GM21825 (cell line): ENCODE measurements around the gene USP43.

Experiments
- ATAC-seq: cut with Tn5 transposase; IDR thresholded peaks from one replicate; pipeline ENCODE4 v1.9.1; 2021; ENCODE audit warnings: mild to moderate bottlenecking, moderate library complexity; ENCODE audit not compliant: unreplicated experiment

The USP43 gene

GRCh38 chr17:9703781-9704082 lies 58.4 kb downstream of the USP43 start:
- no peak for ATAC-seq

DNA sequence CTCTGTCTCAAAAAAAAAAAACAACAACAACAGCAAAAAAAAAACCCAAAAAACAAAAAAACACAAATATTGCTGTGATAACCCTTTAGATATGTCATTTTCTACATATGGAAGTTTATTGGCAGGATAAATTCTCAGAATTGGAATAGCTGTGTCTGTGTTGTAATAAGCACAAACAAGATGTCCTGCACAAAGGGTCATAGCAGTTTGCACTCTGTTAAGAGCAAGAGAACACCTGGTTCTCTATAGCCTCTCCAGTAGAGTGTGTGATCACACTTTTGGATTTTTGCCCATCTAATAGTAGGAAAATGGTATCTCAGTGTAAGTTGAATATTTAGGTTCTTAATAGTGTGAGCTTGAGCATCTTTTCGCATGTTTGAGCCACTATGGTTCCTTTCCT lies 60.4 kb downstream of the USP43 start:
- no peak for ATAC-seq

- no peak for ATAC-seq
Observed at GRCh38 chr17:9707948-9708347, 62.6 kb downstream of the USP43 start.

- ATAC-seq, result no peak
Observed at GRCh38 chr17:9714801-9715200, 69.5 kb downstream of the USP43 start.

DNA sequence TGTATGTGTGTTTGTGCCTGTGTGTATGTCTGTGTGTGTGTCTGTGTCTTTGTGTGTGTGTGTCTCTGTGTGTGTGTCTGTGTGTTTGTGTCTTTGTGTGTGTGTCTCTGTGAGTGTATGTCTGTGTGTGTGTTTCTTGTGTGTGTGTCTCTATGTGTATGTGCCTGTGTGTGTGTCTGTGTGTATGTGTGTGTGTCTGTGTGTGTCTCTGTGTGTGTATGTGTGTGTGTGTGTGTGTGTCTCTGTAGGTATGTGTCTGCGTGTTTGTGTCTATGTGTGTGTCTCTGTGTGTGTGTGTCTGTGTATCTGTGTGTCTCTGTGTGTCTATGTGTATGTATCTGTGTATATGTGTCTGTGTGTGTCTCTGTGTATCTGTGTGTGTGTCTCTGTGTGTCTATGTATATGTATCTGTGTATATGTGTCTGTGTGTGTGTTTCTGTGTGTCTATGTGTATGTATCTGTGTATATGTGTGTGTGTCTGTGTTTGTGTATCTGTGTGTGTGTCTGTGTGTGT lies 70.2 kb downstream of the USP43 start:
- ATAC-seq, result no peak

DNA sequence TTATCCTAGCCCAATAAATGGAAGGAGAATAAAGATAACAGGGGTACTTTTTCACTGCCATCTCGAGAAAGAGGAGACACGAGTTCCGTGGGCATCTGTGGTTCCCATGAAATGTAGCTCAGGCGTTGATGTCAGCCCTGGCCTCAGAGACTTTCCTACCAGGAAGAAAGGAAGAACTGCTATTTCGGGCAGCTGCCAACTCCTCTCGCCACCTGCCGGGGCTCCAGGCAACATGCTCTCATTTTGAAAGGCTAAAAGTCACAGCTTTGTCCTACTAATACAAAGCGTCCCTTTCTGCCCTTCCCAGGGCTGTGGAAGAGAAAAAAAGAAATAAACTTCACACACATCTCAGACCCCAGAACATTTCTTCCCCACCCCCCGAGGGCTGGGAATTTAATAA lies 80.3 kb downstream of the USP43 start:
- ATAC-seq, result no peak

DNA sequence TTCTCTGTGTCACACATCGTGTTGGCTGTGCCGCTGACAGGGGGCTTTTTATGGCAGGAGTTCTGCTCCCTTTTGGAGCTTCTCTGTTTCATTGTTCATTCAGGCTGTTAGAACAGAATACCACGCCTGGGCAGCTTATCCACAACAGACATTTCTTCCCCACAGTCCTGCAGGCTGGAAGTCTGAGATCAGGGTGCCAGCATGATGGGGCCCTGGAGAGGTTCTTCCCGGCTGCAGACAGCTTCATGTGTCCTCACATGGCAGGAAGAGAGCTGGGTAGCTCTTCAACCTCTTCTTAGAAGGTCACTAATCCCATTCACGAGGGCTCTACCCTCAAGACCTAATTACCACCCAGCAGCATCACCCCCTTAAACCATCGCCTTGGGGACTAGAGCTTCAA lies 81.0 kb downstream of the USP43 start:
- no peak for ATAC-seq

DNA sequence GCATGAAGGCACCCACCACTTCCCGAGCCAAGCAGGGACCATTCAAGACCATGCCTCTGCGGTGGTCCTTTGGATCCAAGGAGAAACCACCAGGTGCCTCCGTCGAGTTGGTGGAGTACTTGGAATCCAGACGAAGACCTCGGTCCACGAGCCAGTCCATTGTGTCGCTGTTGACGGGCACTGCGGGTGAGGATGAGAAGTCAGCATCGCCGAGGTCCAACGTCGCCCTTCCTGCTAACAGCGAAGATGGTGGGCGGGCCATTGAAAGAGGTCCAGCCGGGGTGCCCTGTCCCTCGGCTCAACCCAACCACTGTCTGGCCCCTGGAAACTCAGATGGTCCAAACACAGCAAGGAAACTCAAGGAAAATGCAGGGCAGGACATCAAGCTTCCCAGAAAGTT lies 82.7 kb downstream of the USP43 start:
- ATAC-seq, result no peak

GRCh38 chr17:9728564-9728963 lies 83.2 kb downstream of the USP43 start:
- no peak for ATAC-seq

DNA sequence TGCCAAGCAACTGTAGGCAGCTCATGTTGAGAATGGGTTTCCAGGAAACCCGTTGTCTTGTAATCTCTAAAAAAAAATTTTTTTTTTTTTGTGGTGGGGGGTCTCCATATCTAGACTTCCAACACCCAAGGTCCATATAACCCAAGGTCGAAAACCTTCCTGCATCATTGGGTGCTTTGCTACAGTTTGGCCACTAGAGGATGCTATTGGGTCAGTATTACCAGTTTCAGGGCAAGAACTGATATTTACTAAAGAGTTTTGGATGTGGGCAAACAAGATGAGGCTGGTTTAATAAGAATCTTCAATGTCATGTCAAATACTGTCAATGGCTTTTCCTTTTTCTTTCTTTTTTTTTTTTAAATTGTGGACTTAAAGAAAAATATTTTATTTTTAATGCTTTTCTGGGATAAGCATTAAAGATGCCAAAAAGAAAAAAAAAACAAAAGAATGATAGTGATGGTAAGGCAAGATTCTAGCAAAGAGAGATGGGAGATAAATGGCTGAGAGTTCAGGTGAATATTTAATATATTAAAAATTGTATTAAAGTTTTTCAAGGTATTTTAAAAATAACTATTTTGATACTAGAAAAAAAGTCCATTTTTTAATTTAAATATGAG lies 83.8 kb downstream of the USP43 start:
- no peak for ATAC-seq

- ATAC-seq, result no peak
Observed at GRCh38 chr17:9729735-9730420, 84.6 kb downstream of the USP43 start.

DNA sequence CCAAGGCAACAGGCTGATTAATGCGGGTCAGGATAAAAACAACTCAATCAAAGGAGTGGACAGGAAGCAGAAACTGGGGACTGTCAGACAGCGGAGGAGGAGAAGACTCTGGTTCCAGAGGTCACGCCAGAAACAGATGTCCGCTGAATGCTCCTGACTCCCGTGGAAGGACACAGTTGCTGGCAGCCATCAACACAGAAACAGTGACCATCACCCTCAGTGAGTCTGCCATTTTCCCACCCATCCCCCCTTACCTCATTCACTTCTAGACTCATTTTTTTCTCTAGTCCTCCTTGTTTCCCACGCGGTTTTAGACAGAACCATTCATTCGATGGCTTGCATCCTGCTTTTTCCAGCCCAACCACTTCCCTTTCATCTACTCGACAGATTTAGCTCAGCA lies 105.2 kb downstream of the USP43 start:
- ATAC-seq, result no peak

DNA sequence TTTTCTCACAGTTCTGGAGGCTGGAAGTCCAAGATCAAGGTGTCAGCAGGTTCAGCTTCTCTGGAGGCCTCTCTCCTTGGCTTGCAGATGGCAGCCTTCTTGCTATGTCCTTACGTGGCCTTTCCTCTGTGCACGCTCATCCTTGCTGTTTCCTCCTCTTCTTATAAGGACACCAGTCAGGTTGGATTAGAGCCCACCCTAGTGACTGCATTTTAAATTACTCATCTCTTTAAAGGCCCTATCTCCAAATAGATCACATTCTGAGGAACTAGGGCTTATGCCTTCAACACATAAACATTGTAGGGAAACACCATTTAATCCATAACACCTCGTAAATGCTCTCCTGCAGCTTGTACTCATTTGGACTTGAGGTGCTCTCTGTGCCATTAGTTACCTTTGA lies 109.8 kb downstream of the USP43 start:
- no peak for ATAC-seq

DNA sequence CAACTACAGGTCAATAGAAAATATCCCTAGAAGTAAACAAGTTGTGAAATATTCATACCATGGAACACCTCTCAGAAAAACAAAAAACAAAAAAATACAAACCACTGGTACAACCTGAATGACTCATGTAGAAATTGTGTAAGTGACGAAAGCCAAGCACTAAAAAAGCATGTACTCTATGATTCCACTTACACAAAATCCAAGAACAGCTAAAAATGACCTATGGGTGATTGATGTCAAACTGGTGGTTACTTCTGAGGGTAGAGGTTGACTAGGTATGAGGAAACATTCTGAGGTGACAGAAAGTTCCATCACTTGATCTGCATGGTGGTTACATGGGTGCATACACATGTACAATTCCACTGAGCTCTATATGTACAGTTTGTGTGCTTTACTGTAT lies 114.9 kb downstream of the USP43 start:
- no peak for ATAC-seq

DNA sequence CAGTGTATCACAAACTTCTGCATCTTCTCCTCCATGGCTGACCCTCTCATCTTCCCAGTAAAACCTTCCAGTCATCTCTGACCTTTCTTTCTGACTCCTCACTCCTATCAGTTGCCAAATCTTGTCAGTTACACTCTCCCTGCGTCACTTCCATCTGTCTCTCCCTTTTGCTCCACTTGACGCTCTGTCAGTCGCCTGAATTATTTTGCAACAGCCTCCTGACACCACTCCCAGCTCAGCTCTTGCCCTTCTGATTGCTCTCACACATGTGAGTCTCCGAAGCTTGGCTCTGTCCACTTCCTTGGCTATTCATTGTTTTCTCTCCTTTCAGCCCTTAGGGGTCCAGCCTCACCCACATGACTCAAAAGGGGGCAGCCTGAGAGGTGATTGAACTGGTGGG lies 118.3 kb downstream of the USP43 start:
- ATAC-seq, result no peak

DNA sequence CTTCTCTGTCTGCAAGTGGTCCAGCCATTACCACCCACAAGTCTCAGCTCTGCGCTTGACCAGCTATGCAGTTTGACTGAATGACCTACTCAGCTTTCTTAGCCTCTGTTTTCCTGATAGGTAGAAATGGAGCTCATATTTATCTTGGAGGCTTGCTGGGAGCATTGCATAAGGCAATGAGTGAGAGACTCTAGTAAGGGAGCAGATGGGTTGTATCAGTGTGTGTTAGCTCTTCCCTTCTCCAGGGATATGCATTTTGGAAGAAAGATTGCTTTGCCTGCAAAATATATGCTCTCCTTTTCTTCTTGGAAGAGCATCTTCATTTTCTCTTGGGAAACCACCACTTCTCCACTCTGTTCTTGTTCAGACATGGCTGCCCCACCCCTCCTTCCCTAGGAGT lies 120.0 kb downstream of the USP43 start:
- ATAC-seq, result no peak

- ATAC-seq, result no peak
Observed at GRCh38 chr17:9766970-9767369, 121.7 kb downstream of the USP43 start.

GRCh38 chr17:9767432-9767991 lies 122.2 kb downstream of the USP43 start:
- no peak for ATAC-seq

- no peak for ATAC-seq
Observed at GRCh38 chr17:9768381-9768934, 123.1 kb downstream of the USP43 start.

- ATAC-seq, result no peak
Observed at GRCh38 chr17:9769036-9769695, 123.8 kb downstream of the USP43 start.

- ATAC-seq, result no peak
Observed at GRCh38 chr17:9771465-9771864, 126.1 kb downstream of the USP43 start.

GRCh38 chr17:9772658-9773057 lies 127.3 kb downstream of the USP43 start:
- no peak for ATAC-seq
